H1 (cell line): ENCODE measurements around the gene PPP2R2D. TPM values are rescaled to one million over a fixed set of nuclear protein-coding genes. Genes with fewer than 3 reads are reported as not detected.

ENCODE experiments used
- CTCF ChIA-PET: fragments of 300-600 bp; sonication (Branson Sonifier 250); formaldehyde crosslinking; loops from one replicate; lab custom pipeline; 2021; ENCODE audit not compliant: partially characterized antibody; lab: Charles Lee
- POLR2A ChIA-PET: fragments of 300-600 bp; sonication (Branson Sonifier 250); formaldehyde crosslinking; loops from one replicate; lab custom pipeline; 2021; ENCODE audit warnings: inconsistent platforms; ENCODE audit not compliant: partially characterized antibody; lab: Charles Lee
- DNase-seq, 2 experiments: peaks; one replicate each; pipeline versions ENCODE4 v3.0.0 to v3.0.0-alpha.2; 2010 to 2022; ENCODE audit warnings: low spot score in 2 of 2, low read depth in 1 of 2, mixed read lengths in 1 of 2
- FAIRE-seq: peaks from 2 replicates; lab custom pipeline; 2011; peaks lifted over from hg19 to GRCh38; lab: Jason Lieb, UNC
- H2AFZ ChIP-seq: 2 replicates; pipeline ENCODE4 v1.8.1; 2012; ENCODE audit warnings: low read length, inconsistent platforms
- H2AK5ac ChIP-seq: 2 replicates; pipeline ENCODE4 v1.6.1; 2013; ENCODE audit warnings: low read depth, low read length
- H2BK120ac ChIP-seq: replicated peaks from 2 replicates; pipeline ENCODE3; 2013; ENCODE audit warnings: low read depth, low read length, inconsistent platforms
- H2BK12ac ChIP-seq: 2 replicates; pipeline ENCODE4 v1.6.1; 2013; ENCODE audit warnings: low read depth, low read length
- H2BK15ac ChIP-seq: 2 replicates; pipeline ENCODE4 v1.6.1; 2013; ENCODE audit warnings: low read length
- H2BK20ac ChIP-seq: 2 replicates; pipeline ENCODE4 v1.6.1; 2013; ENCODE audit warnings: low read length
- H2BK5ac ChIP-seq: 2 replicates; pipeline ENCODE4 v1.6.1; 2013; ENCODE audit warnings: low read depth, low read length
- H3K14ac ChIP-seq: 2 replicates; pipeline ENCODE4 v1.6.1; 2013; ENCODE audit warnings: inconsistent platforms; ENCODE audit not compliant: insufficient read length
- H3K18ac ChIP-seq: 2 replicates; pipeline ENCODE4 v1.6.1; 2013; ENCODE audit warnings: low read length; ENCODE audit errors: extremely low read depth
- H3K23ac ChIP-seq: 2 replicates; pipeline ENCODE4 v1.6.1; 2013; ENCODE audit warnings: inconsistent platforms; ENCODE audit not compliant: insufficient read length
- H3K23me2 ChIP-seq: 2 replicates; pipeline ENCODE4 v1.6.1; 2013; ENCODE audit warnings: low read depth, low read length
- H3K27ac ChIP-seq: 2 replicates; pipeline ENCODE4 v1.6.1; 2011; ENCODE audit warnings: low read depth, low read length, inconsistent platforms
- H3K27me3 ChIP-seq, 4 experiments: replicated peaks in 1 of 4; 1 replicate in 1 of 4; 2 replicates in 3 of 4; pipeline versions ENCODE4 v1.6.1 to v1.8.1; 2011 to 2013; ENCODE audit warnings: low read length in 3 of 4, mild to moderate bottlenecking in 3 of 4, inconsistent platforms in 2 of 4, mixed read lengths in 2 of 4, moderate library complexity in 1 of 4; ENCODE audit not compliant: control insufficient read depth in 3 of 4, insufficient read depth in 3 of 4; ENCODE audit errors: extremely low read depth in 1 of 4
- H3K36me3 ChIP-seq, 4 experiments: 2 replicates each; pipeline versions ENCODE4 v1.6.1 to v1.8.1; 2011 to 2013; ENCODE audit warnings: mild to moderate bottlenecking in 4 of 4, low read length in 3 of 4, moderate library complexity in 2 of 4, control low read depth in 1 of 4, inconsistent platforms in 1 of 4; ENCODE audit not compliant: insufficient read depth in 4 of 4, control insufficient read depth in 2 of 4
- H3K4ac ChIP-seq: replicated peaks from 2 replicates; pipeline ENCODE3; 2013; ENCODE audit warnings: low read length, low read depth, mixed read lengths, inconsistent platforms; ENCODE audit not compliant: insufficient read length
- H3K4me1 ChIP-seq, 4 experiments: replicated peaks in 1 of 4; 1 replicate in 1 of 4; 2 replicates in 3 of 4; pipeline versions ENCODE4 v1.6.1 to v1.8.1; 2011 to 2013; ENCODE audit warnings: low read length in 3 of 4, inconsistent platforms in 2 of 4, mixed read lengths in 1 of 4; ENCODE audit not compliant: insufficient read depth in 4 of 4, control insufficient read depth in 3 of 4
- H3K4me2 ChIP-seq, 2 experiments: 2 replicates each; pipeline versions ENCODE4 v1.6.1 to v1.8.1; 2011 to 2013; ENCODE audit warnings: low read depth in 2 of 2, low read length in 2 of 2, control low read depth in 1 of 2, inconsistent platforms in 1 of 2, mild to moderate bottlenecking in 1 of 2; ENCODE audit not compliant: insufficient read depth in 1 of 2
- H3K4me3 ChIP-seq, 4 experiments: fragments of 200-600, 300-600 bp in 1 of 4; sonication (generic), shearing (Covaris generic), sonication (Bioruptor Twin) in 1 of 4; 2 replicates each; pipeline versions ENCODE4 v1.5.1 to v1.8.1; 2011 to 2016; ENCODE audit warnings: low read length in 4 of 4, low read depth in 3 of 4, control low read depth in 2 of 4, inconsistent platforms in 2 of 4, mild to moderate bottlenecking in 2 of 4, mixed read lengths in 1 of 4, moderate library complexity in 1 of 4; ENCODE audit not compliant: insufficient read depth in 2 of 4; ENCODE audit errors: extremely low read depth in 1 of 4
- H3K56ac ChIP-seq: replicated peaks from 2 replicates; pipeline ENCODE3; 2013; ENCODE audit warnings: low read depth, mild to moderate bottlenecking, mixed read lengths, low read length, inconsistent platforms; ENCODE audit not compliant: insufficient read length
- H3K79me1 ChIP-seq: 2 replicates; pipeline ENCODE4 v1.6.1; 2013; ENCODE audit warnings: low read depth, low read length, control low read depth
- H3K79me2 ChIP-seq, 2 experiments: 2 replicates each; pipeline versions ENCODE4 v1.6.1 to v1.8.1; 2012 to 2013; ENCODE audit warnings: low read length in 2 of 2, mild to moderate bottlenecking in 2 of 2, inconsistent platforms in 1 of 2; ENCODE audit not compliant: insufficient read depth in 2 of 2, control insufficient read depth in 1 of 2
- H3K9ac ChIP-seq, 4 experiments: replicated peaks in 1 of 4; 1 replicate in 1 of 4; 2 replicates in 3 of 4; pipeline versions ENCODE4 v1.6.1 to v1.8.1; 2011 to 2013; ENCODE audit warnings: low read depth in 3 of 4, low read length in 3 of 4, control low read depth in 2 of 4, mild to moderate bottlenecking in 2 of 4, moderate library complexity in 2 of 4, inconsistent platforms in 1 of 4; ENCODE audit errors: extremely low read depth in 1 of 4
- H3K9me3 ChIP-seq, 2 experiments: 2 replicates each; pipeline versions ENCODE4 v1.6.1 to v1.8.1; 2012 to 2013; ENCODE audit warnings: mild to moderate bottlenecking in 2 of 2, moderate library complexity in 2 of 2, control low read depth in 1 of 2, inconsistent platforms in 1 of 2, low read depth in 1 of 2, low read length in 1 of 2, mixed read lengths in 1 of 2; ENCODE audit not compliant: insufficient read depth in 2 of 2
- H4K20me1 ChIP-seq, 2 experiments: replicated peaks in 1 of 2; 2 replicates each; pipeline versions ENCODE3 to v1.8.1; 2011 to 2013; ENCODE audit warnings: inconsistent platforms in 2 of 2, low read length in 2 of 2, mild to moderate bottlenecking in 1 of 2; ENCODE audit not compliant: insufficient read depth in 2 of 2, control insufficient read depth in 1 of 2
- H4K5ac ChIP-seq: 2 replicates; pipeline ENCODE4 v1.6.1; 2013; ENCODE audit warnings: low read length, low read depth, mixed read lengths, inconsistent platforms; ENCODE audit not compliant: insufficient read length
- H4K8ac ChIP-seq: 2 replicates; pipeline ENCODE4 v1.8.0; 2013; ENCODE audit warnings: mild to moderate bottlenecking, moderate library complexity, low read length, inconsistent platforms; ENCODE audit not compliant: insufficient read depth; ENCODE audit errors: extremely low read depth
- H4K91ac ChIP-seq: replicated peaks from 2 replicates; pipeline ENCODE3; 2013; ENCODE audit warnings: low read length, mixed read lengths, inconsistent platforms; ENCODE audit not compliant: insufficient read length
- BACH1 ChIP-seq: IDR thresholded peaks from 2 replicates; pipeline ENCODE4 v1.6.1; 2012; ENCODE audit warnings: low read length, improper control_type of control experiment
- BCL11A ChIP-seq, 2 experiments: IDR thresholded peaks; one replicate each; pipeline ENCODE4 v1.6.1; 2011; ENCODE audit warnings: low read depth in 2 of 2, low read length in 2 of 2, mild to moderate bottlenecking in 2 of 2
- CREB1 ChIP-seq: IDR thresholded peaks from 2 replicates; pipeline ENCODE4 v1.6.1; 2012; ENCODE audit warnings: inconsistent platforms
- EGR1 ChIP-seq: IDR thresholded peaks from 2 replicates; pipeline ENCODE4 v1.6.1; 2011; ENCODE audit warnings: low read depth, low read length, borderline replicate concordance
- EP300 ChIP-seq, 2 experiments: IDR thresholded peaks; 1 replicate in 1 of 2; 2 replicates in 1 of 2; pipeline ENCODE4 v1.6.1; 2011 to 2012; ENCODE audit warnings: low read depth in 2 of 2, low read length in 2 of 2, mild to moderate bottlenecking in 2 of 2, borderline replicate concordance in 1 of 2, inconsistent platforms in 1 of 2, moderate library complexity in 1 of 2
- GTF2F1 ChIP-seq: IDR thresholded peaks from 2 replicates; pipeline ENCODE4 v1.6.1; 2012; ENCODE audit warnings: low read depth, low read length, improper control_type of control experiment, borderline replicate concordance
- KDM1A ChIP-seq: fragments of 200-600, 300-600 bp; sonication (generic); IDR thresholded peaks from 2 replicates; pipeline ENCODE4 v1.7.1; 2016; ENCODE audit warnings: mild to moderate bottlenecking, low read length, borderline replicate concordance
- NANOG ChIP-seq: IDR thresholded peaks from 2 replicates; pipeline ENCODE4 v1.6.1; 2011; ENCODE audit warnings: low read length, low read depth, mild to moderate bottlenecking, inconsistent platforms; ENCODE audit not compliant: insufficient read depth, poor library complexity, severe bottlenecking
- POLR2A ChIP-seq, 2 experiments: IDR thresholded peaks; 1 replicate in 1 of 2; 2 replicates in 1 of 2; pipeline ENCODE4 v1.6.1; 2011; ENCODE audit warnings: low read depth in 2 of 2, low read length in 2 of 2, mild to moderate bottlenecking in 2 of 2; ENCODE audit errors: control extremely low read depth in 1 of 2
- RFX5 ChIP-seq: IDR thresholded peaks from 2 replicates; pipeline ENCODE4 v1.6.1; 2011; ENCODE audit warnings: low read depth, low read length, improper control_type of control experiment, borderline replicate concordance
- SIN3A ChIP-seq, 2 experiments: IDR thresholded peaks in 1 of 2; conservative IDR thresholded peaks in 1 of 2; 2 replicates each; pipeline ENCODE4 v1.6.1; 2011 to 2012; ENCODE audit warnings: low read length in 2 of 2, improper control_type of control experiment in 1 of 2, low read depth in 1 of 2, mild to moderate bottlenecking in 1 of 2
- SIX5 ChIP-seq: IDR thresholded peaks from 2 replicates; pipeline ENCODE4 v1.6.1; 2011; ENCODE audit warnings: mild to moderate bottlenecking, low read depth, low read length
- SUZ12 ChIP-seq: fragments of 200-600 bp; sonication (generic); IDR thresholded peaks from 2 replicates; pipeline ENCODE4 v1.6.1; 2012; ENCODE audit warnings: mild to moderate bottlenecking, inconsistent platforms, low read length, moderate library complexity, mixed read lengths
- WGBS, 2 experiments: shearing (Covaris generic) in 1 of 2; methylation state at CpG; one replicate each; pipeline versions ENCODE4 v1.1.6 to v1.1.7; 2013 to 2015; ENCODE audit warnings: low lambda C conversion rate in 2 of 2, mixed read lengths in 2 of 2, inconsistent platforms in 1 of 2, low coverage in 1 of 2, missing lambda C conversion rate in 1 of 2; ENCODE audit not compliant: insufficient replicate concordance in 2 of 2, insufficient coverage in 1 of 2, insufficient read length in 1 of 2; ENCODE audit errors: extremely low coverage in 1 of 2, missing lambda C conversion rate in 1 of 2; 5-methylcytosine and 5-hydroxymethylcytosine counted together
- polyA plus RNA-seq, 7 experiments: library from polyadenylated mRNA; depleted of rRNA in 3 of 7; stranded (reverse) in 5 of 7; unstranded in 2 of 7; fragments of >200 nt in 5 of 7; fragments of 200-250 nt in 2 of 7; gene quantifications; 1 replicate in 5 of 7; 2 replicates in 1 of 7; 4 replicates in 1 of 7; pipeline versions ENCODE4 v1.2.1 to v1.2.3, GENCODE V29; 2011 to 2013; ENCODE audit warnings: missing spikeins in 2 of 7, mixed read lengths in 2 of 7
- total RNA-seq: library from RNA; stranded (reverse); fragmentation: NEBNext Ultra II Directional; extraction: Animal tissue kit (Norgen Biotek cat#: 25700); gene quantifications from 2 replicates; pipeline ENCODE4 v1.2.1, GENCODE V29; 2021
- TF ChIP-seq, protein P1 (sequence below): IDR thresholded peaks from 2 replicates; pipeline ENCODE4 v1.6.1; 2012; ENCODE audit warnings: inconsistent platforms

PPP2R2D gene
- total and polyA plus RNA-seq, 2 of the 8 experiments (the other 6 are each of a cell fraction or from before 2014, with no cell fraction given): 25.4 to 32.8 TPM

DNA sequence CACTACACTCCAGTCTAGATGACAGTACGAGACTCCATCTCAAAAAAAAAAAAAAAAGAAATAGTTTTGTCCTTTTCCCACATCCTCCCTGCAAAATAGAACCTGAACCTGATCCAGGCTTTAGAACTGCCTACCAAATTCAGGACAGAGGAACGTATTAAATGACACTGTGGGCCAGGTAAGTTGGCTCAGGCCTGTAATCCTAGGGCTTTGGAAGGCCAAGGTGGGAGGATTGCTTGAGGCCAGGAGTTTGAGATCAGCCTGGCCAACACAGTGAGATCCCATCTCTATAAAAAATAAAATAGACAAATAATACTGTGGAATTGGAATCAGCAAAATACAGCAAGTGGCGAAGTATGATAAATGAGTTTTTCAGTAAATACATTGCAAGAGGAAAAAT lies 90.9 kb downstream of the PPP2R2D start:
- no peak overlapping the region for H3K9ac ChIP-seq
- H4K8ac ChIP-seq: no peak overlapping the region
- no peak overlapping the region for H3K56ac ChIP-seq
- FAIRE-seq: no peak
- H3K4me3 ChIP-seq: no peak overlapping the region
- H2BK20ac ChIP-seq: no peak overlapping the region
- no peaks in the 10 kb centered on the region for H3K79me1 ChIP-seq
- no peak overlapping the region for H4K5ac ChIP-seq
- no peak overlapping the region for H3K18ac ChIP-seq
- no peak overlapping the region for H3K23ac ChIP-seq
- H2AFZ ChIP-seq: no peak overlapping the region
- 84% methylated on average over 2 of the region's 3 CpGs; no CpG with 5 or more reads in 1 of the 2 experiments for WGBS, 2 experiments
- no peak overlapping the region for H3K14ac ChIP-seq
- no peak overlapping the region for H3K27ac ChIP-seq
- no peaks in the 10 kb centered on the region for H3K23me2 ChIP-seq
- no peak overlapping the region for H2BK5ac ChIP-seq
- no peak overlapping the region for H2BK120ac ChIP-seq
- H4K91ac ChIP-seq: no peak overlapping the region
- H3K4me2 ChIP-seq: no peak overlapping the region
- no peak for DNase-seq
- no peak overlapping the region for H2BK15ac ChIP-seq
- H3K9me3 ChIP-seq: peaks cover 2 to 4% of the 10 kb centered on the region in 2 experiments; a peak in 1 of 4 replicates
- H3K79me2 ChIP-seq: no peaks in the 10 kb centered on the region
- POLR2A ChIA-PET: no interaction called here
- no peaks in the 10 kb centered on the region for H4K20me1 ChIP-seq
- H3K4me1 ChIP-seq: no peaks in the 10 kb centered on the region; a peak in 2 of 7 replicates
- H2AK5ac ChIP-seq: no peak overlapping the region
- H3K36me3 ChIP-seq: no peaks in the 10 kb centered on the region
- no peak overlapping the region for H3K4ac ChIP-seq
- CTCF ChIA-PET: interaction anchor here (1.1 to 1.8 kb wide), 2 partner anchors 31 to 53 kb away, joined by 4 to 12 read pairs; no protein-coding TSS in a partner anchor
- H2BK12ac ChIP-seq: no peak overlapping the region
- H3K27me3 ChIP-seq: no peaks in the 10 kb centered on the region
- no peak for TF ChIP-seq SIX5
- TF ChIP-seq SIN3A (conservative IDR thresholded peaks at IDR 0.05 in 1 of 2, IDR thresholded peaks at IDR 0.05 in 1 of 2; ENCODE audit: low read depth in 1 of 2, low read length in 2 of 2): no peak
- no peak for TF ChIP-seq BACH1
- no peak for TF ChIP-seq KDM1A
- no peak for TF ChIP-seq NANOG
- TF ChIP-seq GTF2F1: no peak
- TF ChIP-seq EP300 (IDR thresholded peaks at IDR 0.05; ENCODE audit: borderline replicate concordance in 1 of 2, low read depth in 2 of 2, low read length in 2 of 2): no peak
- no peak for TF ChIP-seq CREB1
- no peak for TF ChIP-seq BCL11A (IDR thresholded peaks at IDR 0.05; ENCODE audit: low read depth in 2 of 2, low read length in 2 of 2)
- TF ChIP-seq EGR1: no peak
- TF ChIP-seq, protein P1, sequence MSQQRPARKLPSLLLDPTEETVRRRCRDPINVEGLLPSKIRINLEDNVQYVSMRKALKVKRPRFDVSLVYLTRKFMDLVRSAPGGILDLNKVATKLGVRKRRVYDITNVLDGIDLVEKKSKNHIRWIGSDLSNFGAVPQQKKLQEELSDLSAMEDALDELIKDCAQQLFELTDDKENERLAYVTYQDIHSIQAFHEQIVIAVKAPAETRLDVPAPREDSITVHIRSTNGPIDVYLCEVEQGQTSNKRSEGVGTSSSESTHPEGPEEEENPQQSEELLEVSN: no peak
- TF ChIP-seq RFX5: no peak
- TF ChIP-seq POLR2A (IDR thresholded peaks at IDR 0.05; ENCODE audit: control extremely low read depth in 1 of 2, low read depth in 2 of 2, low read length in 2 of 2): no peak
- TF ChIP-seq SUZ12: no peak
